Smooth muscle cell (in vitro differentiated cells): ENCODE results near the gene ARSJ. TPM values are rescaled to one million over a fixed set of nuclear protein-coding genes. Genes with fewer than 3 reads are reported as not detected.
"Not testable (repeated sequence)": the region's sequence is repeated elsewhere in the genome, so short reads cannot be mapped to it uniquely, and the experiment has no call there.

Source experiments
- DNase-seq: peaks from one replicate; lab custom pipeline; 2025; ENCODE audit not compliant: unreplicated experiment; lab: John Stamatoyannopoulos, UW
- H2AFZ ChIP-seq: fragments of 200-600 bp; sonication (generic); 2 replicates; pipeline ENCODE4 v1.6.0; 2016; ENCODE audit warnings: antibody characterized with exemption, low read depth, mild to moderate bottlenecking
- H3F3A ChIP-seq: fragments of 200-600 bp; sonication (generic); 2 replicates; pipeline ENCODE4 v1.6.0; 2017; ENCODE audit warnings: antibody characterized with exemption, low read depth
- H3K27ac ChIP-seq: fragments of 200-600 bp; sonication (generic); 2 replicates; pipeline ENCODE4 v1.5.1; 2016; ENCODE audit warnings: low read depth, mild to moderate bottlenecking
- H3K27me3 ChIP-seq: fragments of 200-600 bp; sonication (generic); 2 replicates; pipeline ENCODE4 v1.6.1; 2016; ENCODE audit warnings: low read depth, mild to moderate bottlenecking
- H3K36me3 ChIP-seq: fragments of 200-600 bp; sonication (generic); 2 replicates; pipeline ENCODE4 v1.5.1; 2016; ENCODE audit warnings: low read depth
- H3K4me1 ChIP-seq: fragments of 200-600 bp; sonication (generic); 2 replicates; pipeline ENCODE4 v1.5.1; 2016; ENCODE audit warnings: low read depth
- H3K4me2 ChIP-seq: fragments of 200-600 bp; sonication (generic); 2 replicates; pipeline ENCODE4 v1.6.0; 2016; ENCODE audit warnings: mild to moderate bottlenecking
- H3K4me3 ChIP-seq: fragments of 200-600 bp; sonication (generic); 2 replicates; pipeline ENCODE4 v1.5.1; 2016; ENCODE audit warnings: mild to moderate bottlenecking
- H3K79me2 ChIP-seq: fragments of 200-600 bp; sonication (generic); 2 replicates; pipeline ENCODE4 v1.6.0; 2016; ENCODE audit warnings: low read depth, mild to moderate bottlenecking
- H3K9ac ChIP-seq: fragments of 200-600 bp; sonication (generic); 2 replicates; pipeline ENCODE4 v1.6.0; 2016; ENCODE audit warnings: low read depth
- H3K9me3 ChIP-seq: fragments of 200-600 bp; sonication (generic); replicated peaks from 2 replicates; pipeline ENCODE4 v1.5.1; 2016; ENCODE audit warnings: low read depth
- H4K20me1 ChIP-seq: fragments of 200-600 bp; sonication (generic); 2 replicates; pipeline ENCODE4 v1.6.0; 2016; ENCODE audit warnings: low read depth
- CTCF ChIP-seq: fragments of 200-600 bp; sonication (generic); IDR thresholded peaks from 2 replicates; pipeline ENCODE4 v1.5.1; 2017; ENCODE audit warnings: borderline replicate concordance, mild to moderate bottlenecking, antibody characterized with exemption; ENCODE audit not compliant: insufficient read depth, poor library complexity, severe bottlenecking
- WGBS: methylation state at CpG from one replicate; pipeline ENCODE4 v1.1.7; 2016; ENCODE audit warnings: low lambda C conversion rate; 5-methylcytosine and 5-hydroxymethylcytosine counted together
- polyA plus RNA-seq: library from polyadenylated mRNA; unstranded; fragments of >200 nt; fragmentation: Nextera tagmentation; extraction: Ambion mirVana; gene quantifications from 2 replicates; pipeline ENCODE4 v1.2.1, GENCODE V29; 2016
- total RNA-seq: library from RNA; depleted of rRNA; stranded (reverse); fragments of >200 nt; gene quantifications from 2 replicates; pipeline ENCODE4 v1.2.3, GENCODE V29; 2014

Gene ARSJ
- total and polyA plus RNA-seq, 2 experiments from 2014 or later: 7.9 to 8.8 TPM

GRCh38 chr4:114017120-114017917 lies 37.9 kb upstream of the ARSJ start:
- Histone ChIP-seq H3K36me3 (no peaks in the 10 kb centered on the region), H3K4me3 (no peak overlapping the region), H3F3A (no peaks in the 10 kb centered on the region), H3K27ac (no peak overlapping the region), H3K9ac (no peak overlapping the region), H3K79me2 (no peaks in the 10 kb centered on the region), H4K20me1 (no peaks in the 10 kb centered on the region), H3K4me1 (no peaks in the 10 kb centered on the region), H3K27me3 (no peaks in the 10 kb centered on the region), H3K9me3 (no peaks in the 10 kb centered on the region), H3K4me2 (no peak overlapping the region), H2AFZ (no peak overlapping the region)
- no peak for DNase-seq
- 95% methylated on average over 4 of the region's 4 CpGs for WGBS
- no peak for TF ChIP-seq CTCF

GRCh38 chr4:114015444-114015899 lies 36.0 kb upstream of the ARSJ start:
- Histone ChIP-seq H3K9ac (no peak overlapping the region), H4K20me1 (no peaks in the 10 kb centered on the region), H3K4me3 (no peak overlapping the region), H2AFZ (no peak overlapping the region), H3K4me1 (no peaks in the 10 kb centered on the region), H3K4me2 (no peak overlapping the region), H3F3A (no peaks in the 10 kb centered on the region), H3K79me2 (no peaks in the 10 kb centered on the region), H3K27ac (no peak overlapping the region), H3K9me3 (no peaks in the 10 kb centered on the region), H3K27me3 (no peaks in the 10 kb centered on the region), H3K36me3 (no peaks in the 10 kb centered on the region)
- no peak for DNase-seq
- 44% methylated on average over 1 of the region's 1 CpG for WGBS
- no peak for TF ChIP-seq CTCF

GRCh38 chr4:114013201-114013600 lies 33.8 kb upstream of the ARSJ start:
- H3K4me2 ChIP-seq, H2AFZ ChIP-seq, H3K36me3 ChIP-seq, H3F3A ChIP-seq, H3K27me3 ChIP-seq, H4K20me1 ChIP-seq, H3K4me1 ChIP-seq, DNase-seq, H3K9ac ChIP-seq, H3K4me3 ChIP-seq, H3K9me3 ChIP-seq, H3K79me2 ChIP-seq, H3K27ac ChIP-seq: not testable (repeated sequence)
- 88% methylated on average over 4 of the region's 4 CpGs for WGBS

- DNase-seq: no peak
- no peak overlapping the region for H3K27ac ChIP-seq
- no peaks in the 10 kb centered on the region for H3K79me2 ChIP-seq
- no peak overlapping the region for H3K4me3 ChIP-seq
- H3K27me3 ChIP-seq: no peaks in the 10 kb centered on the region
- no peaks in the 10 kb centered on the region for H3K4me1 ChIP-seq
- H3K9ac ChIP-seq: no peak overlapping the region
- WGBS: 79% methylated on average over 8 of the region's 8 CpGs
- no peaks in the 10 kb centered on the region for H3K9me3 ChIP-seq
- no peaks in the 10 kb centered on the region for H3K36me3 ChIP-seq
- H2AFZ ChIP-seq: no peak overlapping the region
- no peak for TF ChIP-seq CTCF
- no peaks in the 10 kb centered on the region for H3F3A ChIP-seq
- H3K4me2 ChIP-seq: no peak overlapping the region
- H4K20me1 ChIP-seq: no peaks in the 10 kb centered on the region
Observed at GRCh38 chr4:114012749-114013148, 33.3 kb upstream of the ARSJ start.
